ENCODE measurements around the gene GLA. TPM values are rescaled to one million over a fixed set of nuclear protein-coding genes. Genes with fewer than 3 reads are reported as not detected.

GLA gene
- total and polyA plus RNA-seq, 2 of the 13 experiments (the other 11 are each of a cell fraction or from before 2014, with no cell fraction given): 31.4 to 59.3 TPM

DNA sequence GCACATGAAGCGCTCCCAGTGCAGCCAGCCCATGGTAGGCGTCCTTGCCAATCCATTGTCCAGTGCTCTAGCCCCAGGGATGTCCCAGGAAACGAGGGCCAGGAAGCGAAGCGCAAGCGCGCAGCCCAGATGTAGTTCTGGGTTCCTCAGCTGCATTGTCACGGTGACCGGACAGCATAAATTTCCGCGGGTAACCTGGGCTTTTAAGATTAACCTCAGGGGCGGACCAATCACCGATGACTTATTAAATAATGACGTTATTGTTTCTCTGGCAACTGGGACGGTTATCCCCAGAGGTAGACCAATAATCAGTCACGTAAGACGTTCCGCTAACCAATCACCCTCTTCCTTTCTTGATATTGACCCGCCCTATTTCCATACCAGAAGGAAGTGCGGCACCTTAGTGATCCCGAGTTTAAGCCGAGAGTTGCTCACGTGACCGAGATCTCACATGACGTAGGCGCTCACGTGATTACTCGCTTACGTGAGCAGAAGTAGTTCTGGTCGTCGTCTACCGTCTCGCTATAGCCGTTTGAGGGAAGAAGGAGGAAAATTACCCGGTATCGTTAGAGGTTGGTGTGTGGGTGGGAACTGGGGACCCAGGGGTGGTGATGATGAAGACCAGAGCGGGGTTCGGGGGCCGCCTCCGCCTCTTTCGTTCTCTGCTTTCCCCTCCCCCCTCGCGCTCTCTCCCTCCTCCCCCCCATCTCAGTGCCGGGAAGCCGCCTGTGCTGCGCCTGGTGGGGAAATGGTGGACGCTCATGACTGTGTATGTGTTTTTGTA, at the start of gene GLA, which contains the start of gene HNRNPH2 (continued):
- TF ChIP-seq, protein P1, sequence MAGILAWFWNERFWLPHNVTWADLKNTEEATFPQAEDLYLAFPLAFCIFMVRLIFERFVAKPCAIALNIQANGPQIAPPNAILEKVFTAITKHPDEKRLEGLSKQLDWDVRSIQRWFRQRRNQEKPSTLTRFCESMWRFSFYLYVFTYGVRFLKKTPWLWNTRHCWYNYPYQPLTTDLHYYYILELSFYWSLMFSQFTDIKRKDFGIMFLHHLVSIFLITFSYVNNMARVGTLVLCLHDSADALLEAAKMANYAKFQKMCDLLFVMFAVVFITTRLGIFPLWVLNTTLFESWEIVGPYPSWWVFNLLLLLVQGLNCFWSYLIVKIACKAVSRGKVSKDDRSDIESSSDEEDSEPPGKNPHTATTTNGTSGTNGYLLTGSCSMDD (CRISPR knock-in tag; IDR thresholded peaks at IDR 0.05): no peak

DNA sequence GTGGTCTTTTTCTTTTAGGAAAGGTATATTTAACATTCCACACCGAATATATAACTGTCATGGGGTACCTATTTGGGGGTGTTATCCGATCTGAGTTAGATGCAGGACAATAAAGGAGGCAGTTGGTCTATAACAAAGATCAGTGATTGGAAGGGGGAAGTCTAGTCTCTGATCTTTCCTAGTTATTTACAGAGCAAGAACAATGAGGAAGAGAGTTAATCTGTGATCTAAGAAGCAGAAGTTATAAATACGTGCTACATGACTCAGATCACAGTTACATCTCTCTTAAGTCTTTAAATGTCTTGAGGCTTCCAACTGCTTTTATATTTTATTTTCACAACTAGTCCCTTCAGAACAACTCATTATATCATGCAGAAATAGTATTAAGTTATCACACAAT, 44.3 kb upstream of the GLA start:
- no peaks in the 10 kb centered on the region for H3K36me3 ChIP-seq (replicated peaks in 1 of 2; ENCODE audit: control insufficient read depth in 1 of 2, insufficient read depth in 2 of 2, low read length in 2 of 2)
- ATAC-seq (no peak), FAIRE-seq (no peak), DNase-seq (ENCODE audit: low spot score) (no peak)
- TF ChIP-seq ZBTB7B (CRISPR knock-in tag; IDR thresholded peaks at IDR 0.05) (no peak), AHR (CRISPR knock-in tag; IDR thresholded peaks at IDR 0.05) (no peak), ARNT2 (CRISPR knock-in tag; IDR thresholded peaks at IDR 0.05; ENCODE audit: low read depth) (no peak), KLF12 (CRISPR knock-in tag; IDR thresholded peaks at IDR 0.05; ENCODE audit: borderline replicate concordance) (no peak), HNRNPUL1 (IDR thresholded peaks at IDR 0.05; ENCODE audit: low read depth, low read length) (no peak), SAFB2 (CRISPR knock-in tag; IDR thresholded peaks at IDR 0.05; ENCODE audit: borderline replicate concordance, low read depth) (no peak)
- CTCF ChIA-PET (ENCODE audit: low intra/inter-chr PET ratio, low total read pairs): no interaction called here
- no peaks in the 10 kb centered on the region for H3K4me1 ChIP-seq (ENCODE audit: insufficient read depth, low read length)
- no peak overlapping the region for H3K9ac ChIP-seq (ENCODE audit: insufficient read depth, low read depth, low read length)
- H3K27me3 ChIP-seq (ENCODE audit: control insufficient read depth in 1 of 2, insufficient read depth in 2 of 2, low read length in 2 of 2): no peaks in the 10 kb centered on the region
- H3K9me3 ChIP-seq (ENCODE audit: low read length): no peaks in the 10 kb centered on the region
- H3K79me2 ChIP-seq (ENCODE audit: insufficient read depth, low read length): no peaks in the 10 kb centered on the region
- in situ Hi-C loops (cut with HindIII; ENCODE audit: extremely low pct_ligation_motif_present, low pct_unique_long_range_greater_than_20kb) (no loop called here), intact Hi-C loops (cut with micrococcal nuclease; ENCODE audit: unreplicated experiment) (no loop called here)
- no peaks in the 10 kb centered on the region for H4K20me1 ChIP-seq (ENCODE audit: insufficient read depth, low read length)
- BruUV-seq (replicated peaks): no TSS peak
- POLR2A ChIA-PET: no interaction called here
- 39% methylated on average over 3 of the region's 3 CpGs for WGBS (ENCODE audit: low lambda C conversion rate)
- no peak overlapping the region for H2AFZ ChIP-seq (ENCODE audit: low read length)
- H3K4me3 ChIP-seq (replicated peaks in 1 of 3; ENCODE audit: insufficient read depth in 1 of 3, low read depth in 2 of 3, low read length in 3 of 3): no peak overlapping the region
- no peak overlapping the region for H3K4me2 ChIP-seq (ENCODE audit: low read depth, low read length)
- no peak overlapping the region for H3K27ac ChIP-seq (ENCODE audit: extremely low read length, insufficient read depth, low read length)

All from HepG2 (cell line).